GM19324 (cell line): ENCODE results near the gene XXYLT1.
"Not testable (repeated sequence)": the region's sequence is repeated elsewhere in the genome, so short reads cannot be mapped to it uniquely, and the experiment has no call there.

Experiments used
- ATAC-seq: cut with Tn5 transposase; IDR thresholded peaks from one replicate; pipeline ENCODE4 v1.9.1; 2021; ENCODE audit warnings: mild to moderate bottlenecking, moderate library complexity; ENCODE audit not compliant: unreplicated experiment, low FRiP score

XXYLT1 gene

GRCh38 chr3:195058336-195059005 lies 212.5 kb downstream of the XXYLT1 start:
- no peak for ATAC-seq

GRCh38 chr3:195057716-195058115 lies 213.2 kb downstream of the XXYLT1 start:
- ATAC-seq, result no peak

DNA sequence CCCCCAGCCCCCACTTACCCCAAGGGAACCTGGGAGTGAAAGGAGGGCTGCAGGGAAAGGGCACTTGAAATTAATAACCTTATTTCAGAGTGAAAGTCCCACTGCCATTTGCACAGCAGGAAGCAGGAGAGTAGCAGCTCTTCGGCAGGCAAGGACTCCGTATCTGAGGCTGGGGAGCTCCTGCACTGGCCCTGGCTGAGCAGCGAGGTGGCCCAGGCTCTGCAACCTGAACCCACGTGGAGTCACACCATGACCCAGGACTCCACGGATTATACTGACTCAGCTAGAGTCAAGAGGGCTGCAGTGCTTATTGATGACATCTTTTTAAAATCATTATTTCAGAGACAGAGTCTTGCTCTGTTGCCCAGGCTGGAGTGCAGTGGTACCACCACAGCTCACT lies 214.5 kb downstream of the XXYLT1 start:
- ATAC-seq, result no peak

DNA sequence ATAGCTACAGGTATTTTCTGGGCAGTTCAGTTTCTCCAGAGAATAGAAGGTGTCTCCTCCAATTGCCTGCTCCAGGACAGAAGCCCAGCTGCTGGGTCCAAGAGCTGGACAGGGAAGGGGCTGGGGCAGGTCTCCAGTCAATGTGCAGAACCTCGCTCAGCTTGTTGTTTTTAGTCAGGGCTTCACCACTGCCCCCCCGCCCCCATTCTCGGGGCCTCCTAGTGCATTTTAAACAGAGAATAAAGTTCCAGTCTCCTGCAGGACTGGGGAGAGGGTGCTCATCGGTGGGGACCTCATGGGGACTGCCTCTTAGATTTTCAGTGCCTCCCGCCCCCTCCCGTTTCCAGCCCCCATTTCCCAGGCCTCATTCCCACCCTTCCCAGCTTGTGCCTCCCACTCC lies 216.6 kb downstream of the XXYLT1 start:
- ATAC-seq, result no peak

- no peak for ATAC-seq
Measured at GRCh38 chr3:195052939-195053338, 218.0 kb downstream of the XXYLT1 start.

DNA sequence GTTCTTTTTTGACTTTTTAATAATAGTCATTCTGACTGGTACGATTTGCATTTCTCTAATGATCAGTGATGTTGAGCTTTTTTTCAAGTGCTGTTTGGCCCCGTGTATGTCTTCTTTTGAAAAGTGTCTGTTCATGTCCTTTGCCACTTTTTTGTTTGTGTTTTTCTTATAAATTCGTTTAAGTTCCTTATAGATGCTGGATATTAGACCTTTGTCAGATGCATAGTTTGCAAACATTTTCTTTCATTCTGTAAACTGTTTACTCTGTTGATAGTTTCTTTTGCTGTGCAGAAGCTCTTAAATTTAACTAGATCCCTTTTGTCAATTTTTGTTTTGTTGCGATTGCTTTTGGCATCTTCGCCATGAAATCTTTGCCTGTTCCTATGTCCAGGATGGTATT lies 220.7 kb downstream of the XXYLT1 start:
- ATAC-seq, result not testable (repeated sequence)

- ATAC-seq, result no peak
Measured at GRCh38 chr3:195048059-195048905, 222.7 kb downstream of the XXYLT1 start.

GRCh38 chr3:195047536-195047935 lies 223.4 kb downstream of the XXYLT1 start:
- ATAC-seq, result no peak

- ATAC-seq, result no peak
Measured at GRCh38 chr3:195046441-195046840, 224.5 kb downstream of the XXYLT1 start.

- no peak for ATAC-seq
Measured at GRCh38 chr3:195045481-195046210, 225.3 kb downstream of the XXYLT1 start.

DNA sequence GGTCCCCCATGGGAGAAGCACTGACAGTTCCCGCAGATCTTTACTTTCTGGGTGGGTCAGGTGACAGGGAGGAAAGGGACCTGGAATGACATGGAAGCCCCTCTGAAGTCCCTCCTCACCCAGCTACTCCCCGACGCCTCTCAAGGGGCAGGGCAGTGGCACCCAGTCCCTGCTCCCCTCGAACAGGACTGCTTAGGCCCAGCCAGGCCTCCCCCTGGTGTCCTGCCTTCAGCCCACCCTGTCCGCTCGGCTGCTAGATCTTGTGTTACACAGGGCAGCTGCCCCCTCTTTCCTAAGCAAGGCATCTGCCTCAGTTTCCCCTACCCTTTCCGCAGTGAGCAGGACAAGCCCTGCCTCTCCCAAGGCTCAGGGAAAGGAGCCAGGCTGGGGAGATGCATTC lies 226.5 kb downstream of the XXYLT1 start:
- ATAC-seq, result no peak

DNA sequence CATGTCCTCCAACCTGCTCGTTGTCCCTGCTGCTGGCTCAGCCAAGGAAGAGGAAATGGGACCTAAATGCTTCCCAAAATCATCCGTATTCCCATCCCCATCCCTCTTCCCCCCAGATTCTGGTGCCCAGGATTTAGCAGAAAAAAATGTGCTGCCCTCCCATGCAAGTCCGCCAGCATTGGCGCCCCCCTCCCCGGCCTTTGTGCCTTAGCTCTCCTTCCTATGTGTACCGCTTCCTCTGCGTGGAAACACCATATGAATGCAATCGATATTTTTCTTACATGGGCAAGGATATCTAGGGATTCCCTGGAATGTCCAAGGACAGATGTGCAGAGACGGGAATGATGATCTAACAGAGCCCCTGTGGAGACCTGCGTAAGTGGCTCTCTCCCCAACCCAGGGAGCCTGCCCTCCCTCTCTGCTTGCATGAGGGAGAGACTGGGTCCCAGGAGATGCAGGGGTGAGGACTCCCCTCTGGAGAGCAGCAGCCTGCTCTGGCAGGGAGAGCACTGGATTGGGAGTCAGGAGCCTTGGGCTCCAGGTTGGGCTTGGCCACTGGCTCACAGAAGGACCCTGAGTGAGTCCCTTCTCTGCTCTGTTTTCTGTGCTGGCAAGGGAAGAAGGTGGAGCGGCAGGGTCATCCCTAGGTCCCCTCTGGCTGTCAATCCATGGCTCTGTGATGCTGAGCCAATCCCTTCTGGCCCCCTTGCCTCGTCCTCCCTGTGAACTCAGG lies 227.2 kb downstream of the XXYLT1 start:
- ATAC-seq, result no peak

GRCh38 chr3:195042743-195043606 lies 228.0 kb downstream of the XXYLT1 start:
- ATAC-seq, result no peak

- no peak for ATAC-seq
Measured at GRCh38 chr3:195041871-195042742, 228.9 kb downstream of the XXYLT1 start.

DNA sequence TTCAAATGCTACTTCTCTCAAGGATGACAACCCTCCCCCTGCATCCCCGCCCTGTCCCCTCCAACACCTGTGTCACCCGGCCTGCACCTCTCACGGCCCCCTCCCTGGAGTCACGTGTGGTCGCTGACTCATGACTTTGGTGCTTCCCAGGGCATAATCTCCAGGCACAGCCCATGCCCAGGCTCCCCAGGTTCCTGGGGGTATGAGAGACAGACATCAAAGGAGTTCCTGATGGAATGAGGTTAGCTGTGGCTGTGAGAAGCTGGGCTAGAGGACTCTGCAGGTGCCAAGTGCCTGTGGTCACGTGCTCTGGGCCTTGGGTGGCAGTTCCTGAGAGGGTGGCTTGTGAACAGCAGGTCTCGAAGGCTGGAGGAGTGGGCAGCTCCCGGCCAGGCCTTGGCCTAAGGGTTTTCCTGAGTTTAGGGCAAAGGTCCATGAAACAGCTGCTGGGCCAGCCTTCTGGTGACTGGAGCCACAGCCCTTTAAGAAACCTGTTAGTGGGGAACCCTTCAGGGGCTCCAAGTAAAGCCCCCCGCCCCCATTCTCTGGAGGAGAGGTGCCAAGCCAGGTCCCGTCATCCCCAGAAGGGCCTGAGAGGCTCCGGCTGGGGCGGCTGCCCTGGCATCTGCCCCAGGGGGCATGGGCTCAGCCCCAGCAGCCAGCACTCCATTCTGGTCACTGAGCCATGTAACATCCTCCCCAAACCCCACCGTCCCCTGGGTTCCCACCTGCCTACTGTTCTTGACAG lies 230.0 kb downstream of the XXYLT1 start:
- ATAC-seq, result no peak

GRCh38 chr3:195040094-195040493 lies 230.9 kb downstream of the XXYLT1 start:
- no peak for ATAC-seq

DNA sequence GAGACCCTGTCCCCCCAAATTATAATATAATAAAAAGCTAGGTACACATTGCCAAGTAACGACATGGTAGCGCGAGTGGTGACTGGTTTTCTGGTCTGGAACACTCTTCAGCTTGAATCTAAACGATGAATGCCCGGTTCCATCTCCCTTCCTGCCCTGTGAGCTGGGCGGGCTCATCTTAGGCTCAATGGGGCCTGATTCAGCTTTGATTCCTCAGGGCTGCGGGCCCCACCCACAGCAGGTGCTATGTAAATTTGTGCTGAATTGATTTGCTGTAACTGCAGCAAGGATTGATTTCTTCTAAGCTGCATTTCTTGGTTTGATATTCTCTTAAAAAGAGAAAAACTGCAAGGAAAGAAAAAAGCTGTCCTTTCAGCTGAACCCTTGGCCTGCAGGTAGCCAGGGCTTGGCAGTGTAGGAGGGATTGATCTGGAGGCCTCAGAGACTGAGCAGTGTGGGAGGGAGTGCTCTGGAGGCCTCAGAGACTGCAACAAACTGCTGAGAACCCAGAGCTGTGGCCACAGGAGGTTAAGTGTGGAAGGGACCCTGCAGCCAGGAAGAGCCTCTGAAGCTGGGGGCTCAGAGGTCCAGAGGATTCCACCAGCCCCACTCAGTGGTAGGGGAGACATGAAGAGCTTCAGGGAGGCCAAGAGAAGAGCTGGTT lies 231.6 kb downstream of the XXYLT1 start:
- ATAC-seq, result no peak

GRCh38 chr3:195038161-195038560 lies 232.8 kb downstream of the XXYLT1 start:
- ATAC-seq, result no peak
